Myocyte (in vitro differentiated cells): ENCODE data around the gene CADPS. TPM values are rescaled to one million over a fixed set of nuclear protein-coding genes. Genes with fewer than 3 reads are reported as not detected.

Source experiments
- DNase-seq: peaks from one replicate; pipeline ENCODE4 v3.0.0-alpha.2; 2012; ENCODE audit warnings: low read depth
- total RNA-seq: library from RNA; depleted of rRNA; stranded (reverse); fragments of >200 nt; gene quantifications from 2 replicates; pipeline ENCODE4 v1.2.3, GENCODE V29; 2014

CADPS gene
- total RNA-seq, 1 donor from 2014 or later, result not detected

DNA sequence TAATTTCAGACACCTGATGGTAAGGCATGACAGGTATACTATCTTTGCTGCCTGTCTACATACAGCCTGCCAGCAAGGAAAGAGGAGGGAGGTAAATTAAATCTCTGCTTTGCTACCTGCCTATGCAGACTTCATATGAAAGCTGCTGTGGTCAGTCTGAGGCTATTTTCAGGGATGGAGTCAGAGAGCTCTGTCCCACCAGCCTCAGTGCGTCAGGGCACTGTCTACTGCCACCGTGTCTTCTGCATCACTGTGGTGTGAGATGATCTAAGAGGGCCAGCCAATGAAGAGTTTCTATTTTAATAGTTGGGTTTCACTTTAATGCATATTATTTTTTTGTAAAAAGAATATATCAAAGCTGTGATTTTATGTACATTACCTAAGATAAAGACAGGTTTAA is 125.6 kb downstream of the CADPS start:
- DNase-seq, result no peak

DNA sequence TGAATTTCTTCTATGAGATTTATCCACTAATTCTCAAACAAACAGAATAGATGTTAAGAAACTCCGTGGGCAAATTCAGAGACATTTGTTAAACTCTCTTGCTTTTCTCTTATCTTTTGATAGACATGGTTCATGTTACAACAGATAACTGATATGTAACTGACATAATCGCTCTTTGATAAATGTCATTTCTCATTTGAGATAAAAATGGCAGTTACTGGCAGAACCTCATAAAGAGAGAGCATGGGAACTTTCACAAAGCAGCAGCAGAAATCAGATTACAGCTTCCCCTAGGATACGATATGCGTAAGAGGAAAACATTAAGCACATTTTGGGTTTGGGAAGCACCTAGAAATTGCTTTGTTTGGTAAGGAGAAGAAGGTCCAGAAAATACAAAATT is 126.1 kb downstream of the CADPS start:
- DNase-seq, result no peak

DNA sequence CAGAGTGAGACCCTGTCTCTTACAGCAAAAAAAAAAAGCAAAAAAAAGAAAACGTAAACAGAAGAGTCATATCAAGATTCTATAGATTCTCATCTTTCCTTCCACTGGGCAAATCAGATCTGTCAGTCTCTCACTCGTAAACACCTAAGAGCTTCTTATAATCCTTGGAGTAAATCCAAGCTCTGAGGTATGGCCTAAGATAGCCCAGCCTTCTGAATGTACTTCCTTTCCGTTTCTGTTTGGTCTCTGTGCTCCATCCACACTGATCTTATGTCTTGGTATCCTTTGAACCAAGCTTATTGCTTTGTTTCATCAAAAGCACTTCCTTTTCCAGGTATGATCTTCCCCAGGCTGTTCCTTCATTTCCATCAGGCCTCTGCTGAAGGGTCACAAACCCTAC is 137.8 kb downstream of the CADPS start:
- no peak for DNase-seq

DNA sequence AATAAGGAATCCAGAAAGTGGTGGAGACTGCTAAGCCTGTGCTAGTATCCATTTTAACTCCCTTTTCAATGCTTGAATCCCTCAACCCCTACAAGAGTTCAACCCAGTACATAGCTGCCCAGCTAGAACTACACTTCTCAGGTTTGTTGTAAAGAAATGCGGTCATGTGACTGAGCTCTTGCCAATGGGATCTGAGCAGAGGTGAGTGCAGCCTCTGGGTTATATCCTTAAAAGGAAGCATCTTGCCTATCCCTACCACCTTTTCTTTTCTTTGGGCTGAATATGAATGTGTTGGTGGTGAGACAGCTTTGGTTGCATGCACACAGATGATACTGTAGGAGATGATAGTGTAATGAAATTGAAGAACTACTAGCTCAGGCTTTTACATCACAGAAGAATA is 139.7 kb downstream of the CADPS start:
- DNase-seq, result no peak

- no peak for DNase-seq
Measured at GRCh38 chr3:62732183-62732904, 142.9 kb downstream of the CADPS start.

GRCh38 chr3:62727981-62728380 is 147.2 kb downstream of the CADPS start:
- no peak for DNase-seq

DNA sequence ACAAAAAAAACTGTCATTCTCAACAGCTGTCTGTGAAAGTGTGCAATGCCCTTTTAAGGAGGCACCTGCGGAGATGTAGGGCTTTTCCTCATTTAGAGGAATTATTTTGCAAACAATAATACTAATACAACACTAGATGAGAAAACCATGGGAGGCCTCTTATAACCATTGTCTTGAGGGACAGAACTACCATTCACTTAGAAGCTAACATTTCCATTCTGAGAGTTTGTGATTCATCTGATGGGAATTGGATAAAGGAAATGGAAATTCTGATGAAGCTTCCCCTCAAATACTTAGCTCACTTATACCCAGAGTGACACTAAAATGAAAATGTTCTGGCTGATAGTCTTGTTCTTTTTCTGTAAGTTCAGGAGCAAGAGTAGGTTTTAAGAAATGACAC is 147.7 kb downstream of the CADPS start:
- DNase-seq, result no peak

DNA sequence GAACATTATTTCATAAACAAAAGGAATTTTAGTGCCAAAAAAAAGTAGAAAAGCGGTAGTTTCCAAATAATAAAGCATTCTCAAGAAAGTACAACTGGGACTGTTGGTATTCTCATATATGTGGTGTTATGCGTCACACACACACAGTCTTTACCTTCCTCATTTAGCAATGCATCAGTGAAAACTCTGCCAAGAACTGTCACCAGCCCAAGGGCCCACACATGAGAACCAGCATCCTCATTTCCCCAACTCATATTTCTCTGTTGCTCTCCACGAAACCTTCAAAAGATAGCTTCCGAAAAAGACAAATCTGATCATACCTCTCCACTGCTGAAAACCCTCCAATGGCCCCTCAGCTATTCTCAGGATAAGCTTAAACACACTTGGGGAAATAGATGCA is 150.7 kb downstream of the CADPS start:
- no peak for DNase-seq

DNA sequence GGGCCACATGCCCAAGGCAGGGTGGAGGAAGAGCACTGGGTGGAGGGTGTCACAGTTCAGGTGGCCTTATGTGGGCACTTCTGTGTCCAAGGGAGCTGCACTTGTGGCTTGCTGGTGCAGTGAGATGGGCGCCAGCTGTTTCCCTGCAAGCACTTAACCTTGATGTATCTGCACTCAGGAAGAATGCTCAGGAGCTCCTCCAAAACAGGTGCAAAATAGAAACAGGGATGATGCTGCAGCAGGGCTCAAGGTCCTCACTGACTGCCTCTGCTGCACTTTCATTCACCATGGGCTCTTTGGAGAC is 151.3 kb downstream of the CADPS start:
- DNase-seq, result no peak

DNA sequence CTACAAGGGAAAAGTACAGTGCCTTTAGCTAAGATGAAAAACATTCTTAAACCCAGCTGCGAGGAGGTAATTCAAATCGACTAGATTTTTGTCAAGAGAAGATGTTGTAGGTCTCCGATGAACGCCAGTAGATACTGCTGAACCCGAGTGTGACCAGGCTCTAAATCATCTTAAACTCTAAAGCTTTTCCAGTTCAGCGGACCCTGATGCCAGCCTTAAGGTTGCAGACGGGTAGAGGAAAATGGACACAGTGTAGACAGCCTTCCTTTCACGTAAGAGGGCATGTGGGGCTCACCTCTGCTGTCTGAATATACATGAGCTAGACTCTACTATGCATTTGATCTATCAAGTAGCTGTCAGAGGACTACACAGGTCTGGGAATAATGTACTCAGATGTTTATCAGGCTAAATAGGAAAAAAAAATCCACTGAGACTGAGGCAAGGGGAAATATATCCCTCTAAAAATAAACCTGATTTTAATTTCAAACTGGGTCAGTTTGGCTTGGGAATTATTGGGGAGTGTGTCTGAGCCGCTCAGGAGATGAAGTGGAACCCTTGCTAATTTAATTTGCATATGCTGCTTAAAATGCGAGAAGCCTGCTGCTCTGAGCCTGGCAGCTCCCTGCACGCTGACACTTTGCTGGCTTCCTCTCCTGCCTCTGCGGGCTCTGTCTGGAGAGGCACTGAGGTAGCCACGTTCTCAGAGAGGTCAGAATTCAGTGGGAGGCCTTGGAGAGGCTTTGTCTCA is 151.9 kb downstream of the CADPS start:
- DNase-seq, result no peak

GRCh38 chr3:62722344-62722743 is 152.9 kb downstream of the CADPS start:
- no peak for DNase-seq

DNA sequence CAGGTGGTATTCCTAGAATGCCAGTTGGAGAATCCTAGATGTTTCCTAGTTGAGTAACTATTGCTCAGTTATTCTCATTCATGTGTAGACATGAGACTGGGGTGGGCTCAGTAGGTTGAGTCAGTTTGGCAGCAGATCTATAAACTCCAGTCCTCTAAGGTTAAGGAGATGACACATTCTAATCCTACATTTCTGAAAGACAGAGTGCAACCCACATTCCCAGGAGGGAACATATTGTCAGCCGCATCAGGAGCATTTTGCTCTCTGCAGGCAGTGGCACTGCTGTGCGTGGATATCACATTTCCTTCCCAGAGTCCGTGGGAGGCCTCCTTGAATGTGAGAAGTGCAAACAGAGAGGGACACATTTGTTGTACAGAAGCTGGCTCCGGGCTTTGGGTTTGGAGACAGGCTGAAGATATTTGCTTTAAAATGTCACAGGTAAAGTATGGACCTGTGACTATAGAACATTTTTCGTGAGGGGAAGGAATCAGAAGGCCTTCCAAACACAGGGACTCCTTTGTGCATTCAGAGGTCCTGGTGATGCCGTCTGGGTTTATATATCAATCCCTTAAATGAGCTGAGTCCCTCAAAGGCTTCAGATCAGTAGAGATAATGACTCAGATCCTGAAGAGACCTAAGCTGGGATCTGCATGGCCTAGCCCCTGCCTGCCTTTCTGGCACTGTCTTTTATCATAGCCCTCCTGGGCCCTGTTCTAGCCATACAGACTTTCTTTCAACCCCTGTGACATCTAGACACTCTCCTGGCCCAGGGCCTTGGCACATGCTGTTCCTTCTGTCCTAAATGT is 156.5 kb downstream of the CADPS start:
- DNase-seq, result no peak

GRCh38 chr3:62718011-62718410 is 157.2 kb downstream of the CADPS start:
- no peak for DNase-seq

DNA sequence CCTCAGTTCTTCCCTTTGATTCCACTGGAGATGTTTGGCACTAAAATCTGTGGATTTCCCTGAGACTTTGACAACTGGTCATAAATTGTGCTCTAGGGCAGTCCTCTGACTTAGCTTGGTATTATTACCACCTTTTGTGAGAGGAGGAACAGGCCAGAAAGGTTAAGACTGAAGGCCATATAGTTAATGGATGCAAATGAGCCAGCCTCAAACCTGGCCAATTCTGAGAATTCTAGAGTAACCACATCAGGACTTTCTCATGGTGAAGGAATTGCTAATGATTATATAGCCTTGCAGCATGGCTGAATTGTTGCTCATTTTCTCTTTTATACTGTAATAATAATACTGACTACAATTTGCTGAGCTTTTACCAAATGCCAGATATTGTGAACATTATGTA is 162.5 kb downstream of the CADPS start:
- no peak for DNase-seq

DNA sequence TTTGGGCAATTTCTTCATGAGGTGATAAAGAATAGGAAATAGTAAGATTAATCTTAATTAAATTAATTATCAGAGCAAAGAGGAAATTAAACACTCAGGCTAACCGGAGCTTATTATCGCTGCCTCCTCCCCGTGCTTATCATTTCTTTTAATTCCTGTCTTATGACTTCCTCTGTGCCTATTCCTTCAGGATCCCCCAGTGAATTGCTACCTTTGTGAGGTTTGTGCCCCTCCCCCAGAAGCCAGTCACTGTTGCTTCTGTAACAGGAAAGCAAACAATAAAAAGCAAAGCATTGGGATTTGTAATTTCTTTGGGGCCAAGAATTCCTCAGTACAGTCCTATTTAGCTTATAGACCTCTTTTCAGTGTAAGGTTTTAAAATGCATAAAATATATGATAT is 164.5 kb downstream of the CADPS start:
- no peak for DNase-seq

- peak; percentile 50 for DNase-seq
Measured at GRCh38 chr3:62708638-62709373, 166.4 kb downstream of the CADPS start.

DNA sequence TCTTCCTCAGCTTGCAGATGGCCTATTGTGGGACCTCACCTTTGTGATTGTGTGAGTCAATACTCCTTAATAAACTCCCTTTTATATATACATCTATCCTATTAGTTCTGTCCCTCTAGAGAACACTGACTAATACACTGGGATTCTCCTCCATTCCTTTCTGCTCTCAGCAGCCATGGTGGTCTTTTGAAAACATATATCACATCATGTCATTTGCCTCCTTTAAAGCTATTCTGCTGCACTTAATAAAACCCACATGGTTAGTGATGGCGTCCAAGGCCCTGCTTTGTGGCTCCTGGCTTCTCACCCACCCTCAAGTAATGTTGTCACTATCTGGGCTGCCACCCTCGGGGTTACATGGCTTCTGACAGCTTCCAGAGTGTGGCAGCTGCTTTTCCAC is 169.5 kb downstream of the CADPS start:
- peak; percentile 16 for DNase-seq

DNA sequence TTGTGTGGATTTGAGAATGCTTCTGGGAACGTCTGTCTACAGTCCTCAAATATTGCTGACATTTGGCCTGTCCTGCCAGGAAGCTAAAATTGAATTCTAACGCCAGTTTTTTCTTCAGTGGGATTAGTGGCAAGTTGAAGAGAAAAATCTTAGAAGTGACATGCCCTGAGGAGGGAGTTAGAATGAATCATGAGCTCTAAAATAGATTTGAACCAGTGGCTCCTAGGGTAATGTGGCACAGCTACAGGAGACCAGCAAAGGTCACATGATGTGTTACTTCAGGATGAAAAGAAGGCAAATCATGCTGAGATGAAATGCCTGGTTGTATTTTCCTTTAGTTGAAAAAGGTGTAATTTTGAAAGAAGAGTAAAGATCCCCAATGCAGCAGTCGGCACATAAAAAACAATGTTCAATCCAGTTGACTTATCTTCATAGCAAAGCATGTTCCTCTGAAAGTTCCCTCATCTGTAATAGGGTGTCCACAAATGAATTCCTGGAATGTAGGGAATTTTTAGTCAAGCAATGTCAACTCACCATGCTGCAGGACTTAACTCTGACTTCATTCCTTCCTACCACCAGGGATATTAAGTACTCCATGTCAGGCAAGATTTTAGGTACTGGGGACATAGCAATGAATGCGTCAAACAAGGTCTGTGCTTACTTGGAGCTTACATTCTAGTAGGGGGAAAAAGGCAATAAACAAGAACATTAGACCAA is 171.6 kb downstream of the CADPS start:
- DNase-seq, result peak; percentile 48

DNA sequence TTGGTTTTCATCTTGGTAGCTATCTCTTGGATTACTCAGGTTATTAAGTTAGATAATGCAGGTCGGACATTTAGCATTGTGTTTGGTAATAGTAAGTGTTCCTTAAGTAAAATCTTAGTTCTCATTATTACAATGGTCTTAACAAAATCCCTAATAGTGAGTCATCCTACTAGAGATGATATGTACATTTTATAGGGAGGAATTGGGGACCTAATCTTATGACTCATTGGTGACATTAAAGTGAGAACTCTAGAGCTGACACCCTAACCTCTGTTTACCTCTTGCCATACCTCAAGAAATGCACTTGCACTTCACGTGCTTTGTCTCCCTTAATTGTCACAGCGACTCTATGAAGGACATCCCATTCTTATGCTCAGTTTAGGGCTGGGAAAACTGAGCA is 174.9 kb downstream of the CADPS start:
- no peak for DNase-seq

GRCh38 chr3:62699728-62700127 is 175.5 kb downstream of the CADPS start:
- no peak for DNase-seq

- DNase-seq, result no peak
Measured at GRCh38 chr3:62696011-62696410, 179.2 kb downstream of the CADPS start.
